AG04449 (cell line): ENCODE results near the gene ADAMTS13.

Source experiments
- CTCF ChIA-PET: fragments of 350-600 bp; formaldehyde crosslinking; extraction: SDS; loops from one replicate; lab custom pipeline; 2021; ENCODE audit warnings: antibody characterized with exemption; lab: Yijun Ruan, JAX
- POLR2A ChIA-PET: fragments of 400-600, 350-600 bp; formaldehyde crosslinking; extraction: SDS; loops from one replicate; lab custom pipeline; 2020; ENCODE audit warnings: antibody characterized with exemption, inconsistent platforms; lab: Yijun Ruan, JAX
- DNase-seq: peaks from one replicate; pipeline ENCODE4 v3.0.0-alpha.2; 2010; ENCODE audit warnings: low read depth, low spot score
- H3K4me3 ChIP-seq: 2 replicates; pipeline ENCODE4 v1.5.1; 2011; ENCODE audit warnings: low read depth, mild to moderate bottlenecking, control low read depth, low read length
- CTCF ChIP-seq: IDR thresholded peaks from one replicate; pipeline ENCODE4 v1.5.1; 2011; ENCODE audit warnings: mild to moderate bottlenecking, moderate library complexity, low read length, control low read depth, inconsistent platforms; ENCODE audit not compliant: insufficient read depth; ENCODE audit errors: missing control alignments

ADAMTS13 gene

GRCh38 chr9:133461975-133462374 lies 39.8 kb downstream of the ADAMTS13 start:
- no peak for DNase-seq
- ChIA-PET CTCF (interaction anchor here (1.4 to 2.6 kb wide), 3 partner anchors 16 to 23 kb away, joined by 4 to 7 read pairs (median 5); partner anchors contain the start of gene SLC2A6), POLR2A (no interaction called here)
- TF ChIP-seq CTCF: no peak
- no peak overlapping the region for H3K4me3 ChIP-seq

- ChIA-PET POLR2A (no interaction called here), CTCF (interaction anchor here (1.1 to 1.4 kb wide), 2 partner anchors 15 to 23 kb away, joined by 3 to 5 read pairs; no protein-coding TSS in a partner anchor)
- no peak for DNase-seq
- no peak for TF ChIP-seq CTCF
- no peak overlapping the region for H3K4me3 ChIP-seq
Measured at GRCh38 chr9:133463234-133463863, 41.2 kb downstream of the ADAMTS13 start.

GRCh38 chr9:133463864-133464615 lies 41.9 kb downstream of the ADAMTS13 start:
- ChIA-PET CTCF (interaction anchor here (1.1 kb wide), 1 partner anchor 22 kb away, joined by 3 read pairs; no protein-coding TSS in a partner anchor), POLR2A (interaction anchor here (0.5 kb wide), 1 partner anchor 55 kb away, joined by 3 read pairs; no protein-coding TSS in a partner anchor)
- DNase-seq: no peak
- no peak overlapping the region for H3K4me3 ChIP-seq
- no peak for TF ChIP-seq CTCF

GRCh38 chr9:133464638-133465037 lies 42.5 kb downstream of the ADAMTS13 start:
- no peak for TF ChIP-seq CTCF
- ChIA-PET CTCF (interaction anchor here (1.1 kb wide), 1 partner anchor 22 kb away, joined by 3 read pairs; no protein-coding TSS in a partner anchor), POLR2A (no interaction called here)
- no peak overlapping the region for H3K4me3 ChIP-seq
- no peak for DNase-seq

GRCh38 chr9:133465984-133466383 lies 43.8 kb downstream of the ADAMTS13 start:
- TF ChIP-seq CTCF: no peak
- CTCF ChIA-PET: no interaction called here
- POLR2A ChIA-PET: no interaction called here
- no peak overlapping the region for H3K4me3 ChIP-seq
- no peak for DNase-seq

- POLR2A ChIA-PET: no interaction called here
- DNase-seq: no peak
- TF ChIP-seq CTCF: no peak
- CTCF ChIA-PET: interaction anchor here (1.0 kb wide), 1 partner anchor 11 kb away, joined by 4 read pairs; no protein-coding TSS in a partner anchor
- H3K4me3 ChIP-seq: no peak overlapping the region
Measured at GRCh38 chr9:133467101-133467500, 44.9 kb downstream of the ADAMTS13 start.
